Parathyroid adenoma (tissue), 2 donors: ENCODE measurements around the gene MRPL4.

Experiments used
- H2AFZ ChIP-seq: fragments of 300-600 bp; sonication (generic); one replicate; pipeline ENCODE4 v1.7.0; 2017; ENCODE audit warnings: antibody characterized with exemption, mild to moderate bottlenecking
- H3K27ac ChIP-seq: fragments of 300-600 bp; sonication (generic); one replicate; pipeline ENCODE4 v1.7.0; 2017
- H3K27me3 ChIP-seq: fragments of 300-600 bp; sonication (generic); one replicate; pipeline ENCODE4 v1.7.0; 2017; ENCODE audit warnings: low read length; ENCODE audit not compliant: control insufficient read depth, insufficient read depth
- H3K36me3 ChIP-seq: fragments of 300-600 bp; sonication (generic); one replicate; pipeline ENCODE4 v1.7.0; 2017; ENCODE audit warnings: low read length; ENCODE audit not compliant: control insufficient read depth, insufficient read depth
- H3K4me1 ChIP-seq: fragments of 300-600 bp; sonication (generic); one replicate; pipeline ENCODE4 v1.7.0; 2017; ENCODE audit warnings: control low read depth
- H3K4me2 ChIP-seq: fragments of 300-600 bp; sonication (generic); one replicate; pipeline ENCODE4 v1.7.0; 2017; ENCODE audit warnings: low read length
- H3K4me3 ChIP-seq: fragments of 300-600 bp; sonication (generic); one replicate; pipeline ENCODE4 v1.7.0; 2017; ENCODE audit warnings: low read depth, low read length
- H3K79me2 ChIP-seq: fragments of 300-600 bp; sonication (generic); one replicate; pipeline ENCODE4 v1.7.0; 2017; ENCODE audit warnings: control low read depth
- H3K9ac ChIP-seq: fragments of 300-600 bp; sonication (generic); one replicate; pipeline ENCODE4 v1.7.0; 2017; ENCODE audit warnings: mild to moderate bottlenecking
- H3K9me3 ChIP-seq: fragments of 300-600 bp; sonication (generic); one replicate; pipeline ENCODE4 v1.7.0; 2017; ENCODE audit warnings: low read length; ENCODE audit not compliant: control insufficient read depth
- TF ChIP-seq, protein P1 (sequence below): fragments of 300-600 bp; sonication (generic); IDR thresholded peaks from one replicate; pipeline ENCODE4 v1.7.0; 2017; ENCODE audit warnings: antibody characterized with exemption, mild to moderate bottlenecking
- donor health status: primary hyperparathyroidism.

MRPL4 gene

DNA sequence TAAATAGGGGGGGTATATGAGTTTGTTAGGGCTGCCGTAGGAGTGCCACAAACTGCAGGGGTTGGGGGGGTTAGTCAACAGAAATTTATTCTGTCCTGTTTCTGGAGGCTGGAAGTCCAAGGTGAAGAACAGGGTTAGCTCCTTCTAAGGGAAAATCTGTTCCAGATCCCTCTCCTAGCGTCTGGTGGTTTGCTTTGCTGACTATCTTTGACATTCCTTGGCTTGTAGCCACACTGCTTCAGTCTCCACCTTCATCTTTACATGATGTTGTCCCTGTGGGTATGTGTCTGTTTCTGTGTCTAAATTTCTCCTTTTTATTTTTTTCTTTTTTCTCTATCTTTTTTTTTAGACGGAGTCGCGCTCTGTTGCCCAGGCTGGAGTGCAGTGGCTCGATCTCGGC lies 10.8 kb downstream of the MRPL4 start:
- Histone ChIP-seq H3K4me3 (no peak overlapping the region), H3K79me2 (no peaks in the 10 kb centered on the region), H3K27me3 (no peaks in the 10 kb centered on the region), H3K36me3 (no peaks in the 10 kb centered on the region), H3K4me1 (no peaks in the 10 kb centered on the region), H3K4me2 (no peak overlapping the region), H3K9ac (no peak overlapping the region), H3K9me3 (no peaks in the 10 kb centered on the region), H3K27ac (no peak overlapping the region), H2AFZ (no peak overlapping the region)
- TF ChIP-seq, protein P1, sequence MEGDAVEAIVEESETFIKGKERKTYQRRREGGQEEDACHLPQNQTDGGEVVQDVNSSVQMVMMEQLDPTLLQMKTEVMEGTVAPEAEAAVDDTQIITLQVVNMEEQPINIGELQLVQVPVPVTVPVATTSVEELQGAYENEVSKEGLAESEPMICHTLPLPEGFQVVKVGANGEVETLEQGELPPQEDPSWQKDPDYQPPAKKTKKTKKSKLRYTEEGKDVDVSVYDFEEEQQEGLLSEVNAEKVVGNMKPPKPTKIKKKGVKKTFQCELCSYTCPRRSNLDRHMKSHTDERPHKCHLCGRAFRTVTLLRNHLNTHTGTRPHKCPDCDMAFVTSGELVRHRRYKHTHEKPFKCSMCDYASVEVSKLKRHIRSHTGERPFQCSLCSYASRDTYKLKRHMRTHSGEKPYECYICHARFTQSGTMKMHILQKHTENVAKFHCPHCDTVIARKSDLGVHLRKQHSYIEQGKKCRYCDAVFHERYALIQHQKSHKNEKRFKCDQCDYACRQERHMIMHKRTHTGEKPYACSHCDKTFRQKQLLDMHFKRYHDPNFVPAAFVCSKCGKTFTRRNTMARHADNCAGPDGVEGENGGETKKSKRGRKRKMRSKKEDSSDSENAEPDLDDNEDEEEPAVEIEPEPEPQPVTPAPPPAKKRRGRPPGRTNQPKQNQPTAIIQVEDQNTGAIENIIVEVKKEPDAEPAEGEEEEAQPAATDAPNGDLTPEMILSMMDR: no peak

DNA sequence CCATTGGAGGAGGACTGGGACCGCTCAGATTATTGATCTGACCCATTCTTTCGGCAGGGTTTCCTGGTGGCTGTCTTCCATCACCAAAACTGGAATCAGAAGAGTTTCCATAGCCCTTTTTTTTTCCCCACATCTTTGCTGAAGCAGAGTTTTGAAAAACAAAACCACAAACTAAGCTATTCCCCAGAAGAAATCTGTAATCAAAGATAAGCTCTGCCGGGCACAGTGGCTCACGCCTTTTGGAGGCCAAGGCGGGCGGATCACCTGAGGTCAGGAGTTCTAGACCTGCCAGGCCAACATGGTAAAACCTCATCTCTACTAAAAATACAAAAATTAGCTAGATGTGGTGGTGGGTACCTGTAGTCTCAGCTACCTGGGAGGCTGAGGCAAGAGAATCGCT lies 14.7 kb downstream of the MRPL4 start:
- H3K4me2 ChIP-seq: no peak overlapping the region
- H3K4me1 ChIP-seq: no peaks in the 10 kb centered on the region
- H3K79me2 ChIP-seq: no peaks in the 10 kb centered on the region
- no peaks in the 10 kb centered on the region for H3K36me3 ChIP-seq
- no peak overlapping the region for H2AFZ ChIP-seq
- H3K4me3 ChIP-seq: no peak overlapping the region
- no peak overlapping the region for H3K9ac ChIP-seq
- no peaks in the 10 kb centered on the region for H3K9me3 ChIP-seq
- no peaks in the 10 kb centered on the region for H3K27me3 ChIP-seq
- TF ChIP-seq, protein P1: no peak
- no peak overlapping the region for H3K27ac ChIP-seq

DNA sequence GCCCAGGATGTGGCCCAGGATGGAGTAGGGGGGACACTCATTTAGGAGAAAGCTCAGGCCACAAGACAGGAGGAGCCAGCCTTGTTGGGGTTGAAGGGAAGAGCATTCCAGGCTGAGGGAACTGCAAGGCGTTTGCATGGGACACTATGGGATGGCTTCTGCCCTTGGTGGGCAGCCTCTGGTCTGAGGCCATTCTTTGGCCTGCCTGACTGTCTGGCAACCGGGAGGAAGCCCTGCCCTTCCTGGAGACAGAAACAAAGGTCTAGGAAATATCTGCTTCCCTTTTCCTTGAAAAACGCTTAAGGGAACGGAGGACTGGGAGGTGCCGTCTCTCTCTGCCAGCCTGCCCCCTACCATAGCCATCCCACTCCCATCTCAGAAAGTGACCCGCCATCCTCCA lies 16.1 kb downstream of the MRPL4 start:
- no peaks in the 10 kb centered on the region for H3K4me1 ChIP-seq
- H3K9ac ChIP-seq: no peak overlapping the region
- H2AFZ ChIP-seq: no peak overlapping the region
- H3K9me3 ChIP-seq: no peaks in the 10 kb centered on the region
- H3K4me2 ChIP-seq: no peak overlapping the region
- peak overlapping the region; percentile 58 for H3K27ac ChIP-seq
- H3K36me3 ChIP-seq: no peaks in the 10 kb centered on the region
- TF ChIP-seq, protein P1: no peak
- no peaks in the 10 kb centered on the region for H3K27me3 ChIP-seq
- no peak overlapping the region for H3K4me3 ChIP-seq
- H3K79me2 ChIP-seq: no peaks in the 10 kb centered on the region

GRCh38 chr19:10269333-10270179 lies 17.5 kb downstream of the MRPL4 start:
- Histone ChIP-seq H3K27me3 (no peaks in the 10 kb centered on the region), H3K27ac (peak overlapping the region; percentile 68), H3K79me2 (no peaks in the 10 kb centered on the region), H3K9me3 (no peaks in the 10 kb centered on the region), H3K4me3 (peak overlapping the region; percentile 34), H3K4me2 (peak overlapping the region; percentile 71), H3K36me3 (no peaks in the 10 kb centered on the region), H3K4me1 (no peaks in the 10 kb centered on the region), H3K9ac (no peak overlapping the region), H2AFZ (peak overlapping the region; percentile 55)
- TF ChIP-seq, protein P1: peak; percentile 98

DNA sequence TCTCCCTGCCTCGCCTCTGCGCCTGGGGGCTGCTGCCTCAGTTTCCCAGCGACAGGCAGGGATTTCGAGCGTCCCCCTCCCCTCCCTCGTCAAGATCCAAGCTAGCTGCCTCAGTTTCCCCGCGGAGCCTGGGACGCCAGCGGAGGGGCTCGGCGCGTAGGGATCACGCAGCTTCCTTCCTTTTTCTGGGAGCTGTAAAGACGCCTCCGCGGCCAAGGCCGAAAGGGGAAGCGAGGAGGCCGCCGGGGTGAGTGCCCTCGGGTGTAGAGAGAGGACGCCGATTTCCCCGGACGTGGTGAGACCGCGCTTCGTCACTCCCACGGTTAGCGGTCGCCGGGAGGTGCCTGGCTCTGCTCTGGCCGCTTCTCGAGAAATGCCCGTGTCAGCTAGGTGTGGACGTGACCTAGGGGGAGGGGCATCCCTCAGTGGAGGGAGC lies 18.2 kb downstream of the MRPL4 start:
- H3K79me2 ChIP-seq: no peaks in the 10 kb centered on the region
- no peaks in the 10 kb centered on the region for H3K9me3 ChIP-seq
- TF ChIP-seq, protein P1: no peak
- H3K4me2 ChIP-seq: peak overlapping the region; percentile 71
- no peaks in the 10 kb centered on the region for H3K27me3 ChIP-seq
- H3K9ac ChIP-seq: no peak overlapping the region
- peak overlapping the region; percentile 68 for H3K27ac ChIP-seq
- no peaks in the 10 kb centered on the region for H3K4me1 ChIP-seq
- peak overlapping the region; percentile 34 for H3K4me3 ChIP-seq
- H3K36me3 ChIP-seq: no peaks in the 10 kb centered on the region
- peak overlapping the region; percentile 55 for H2AFZ ChIP-seq
